Measurements from ENCODE around the gene PLXNA2.

DNA sequence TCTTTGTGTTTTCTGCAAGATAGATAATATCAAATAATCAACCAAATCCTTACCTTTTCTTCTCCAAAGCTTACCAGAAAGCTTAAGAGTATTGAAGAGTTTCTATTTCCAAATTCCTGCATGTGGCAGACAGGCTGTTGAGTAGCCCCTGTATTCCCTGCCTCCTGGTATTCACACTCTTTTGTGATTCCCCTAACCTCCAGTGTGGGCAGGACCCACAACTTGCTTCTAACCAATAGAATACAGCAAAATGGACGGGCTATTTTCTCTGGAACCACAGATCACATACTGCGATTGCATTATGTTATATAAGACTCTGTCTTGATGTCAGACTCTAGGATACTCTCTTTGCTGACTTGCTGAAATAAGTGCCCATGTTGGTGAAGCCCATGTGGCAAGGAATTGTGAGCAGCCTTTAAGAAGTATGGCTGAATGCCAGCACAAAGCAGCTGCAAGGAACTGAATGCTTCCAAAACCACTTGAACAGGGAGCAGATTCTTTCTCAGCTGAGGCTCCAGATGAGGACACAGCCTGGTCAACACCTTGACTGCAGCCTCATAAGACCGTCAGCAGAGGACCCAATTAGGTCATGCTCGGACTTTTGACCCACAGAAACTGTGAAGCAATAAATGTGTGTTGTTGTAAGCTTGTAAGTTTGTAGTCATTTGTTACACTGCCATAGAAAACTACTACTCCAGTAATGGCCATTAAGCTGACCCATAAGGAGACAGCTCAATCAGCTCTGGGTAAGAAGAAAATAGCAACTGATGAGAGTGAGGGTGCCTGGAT, 47.9 kb upstream of the PLXNA2 start:
- TF ChIP-seq POLR2AphosphoS5 (IDR thresholded peaks at IDR 0.05; ENCODE audit: low read depth, low read length) (no peak), SIN3A (IDR thresholded peaks at IDR 0.05; ENCODE audit: borderline replicate concordance, insufficient read depth, low read length) (no peak), TAF1 (IDR thresholded peaks at IDR 0.05; ENCODE audit: borderline replicate concordance, insufficient read depth, low read length) (no peak), REST (IDR thresholded peaks at IDR 0.05; ENCODE audit: insufficient read depth in 1 of 2, low read depth in 2 of 2, low read length in 2 of 2) (no peak)
